ENCODE measurements around the gene CAMTA1. TPM values are rescaled to one million over a fixed set of nuclear protein-coding genes. Genes with fewer than 3 reads are reported as not detected.
A peak's percentile ranks its signal among the peaks of the same experiment; 100 is the strongest.

The CAMTA1 gene
- polyA plus RNA-seq, 3 donors from 2014 or later: 52.7 to 89.0 (median 71.0) TPM

DNA sequence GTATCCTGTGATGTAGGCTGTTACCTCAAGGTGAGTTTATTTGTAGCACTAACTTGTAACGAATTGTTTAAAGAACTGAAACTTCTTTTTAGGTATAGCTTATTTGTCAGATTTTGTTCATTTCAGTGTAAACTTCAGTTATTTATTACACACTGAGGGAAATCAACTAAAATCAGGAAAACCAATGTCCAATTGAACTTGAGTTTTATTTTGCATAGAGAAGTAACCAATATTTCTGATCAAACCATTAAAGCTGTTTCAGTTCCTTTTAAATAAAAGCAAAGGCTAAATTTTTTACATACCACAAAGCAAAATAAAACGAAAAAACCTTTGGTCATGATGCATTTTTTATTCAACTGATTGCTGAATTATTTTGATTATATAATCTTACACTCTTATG is 103.6 kb downstream of the CAMTA1 start:
- H3K36me3 Mint-ChIP-seq: peaks cover 0 to 3% (median 0%) of the 10 kb centered on the region in 3 donors
- H3K9me3 Mint-ChIP-seq: no peaks in the 10 kb centered on the region
- H3K4me1 Mint-ChIP-seq: peaks cover 0 to 3% of the 10 kb centered on the region in 2 donors
- H3K4me3 Mint-ChIP-seq: no peak overlapping the region
- no peak overlapping the region for H3K27ac Mint-ChIP-seq
- peaks cover 0 to 1% (median 0%) of the 10 kb centered on the region in 3 donors for H3K27me3 Mint-ChIP-seq (ENCODE audit: low read depth in 3 of 3)
- DNase-seq: no peak

DNA sequence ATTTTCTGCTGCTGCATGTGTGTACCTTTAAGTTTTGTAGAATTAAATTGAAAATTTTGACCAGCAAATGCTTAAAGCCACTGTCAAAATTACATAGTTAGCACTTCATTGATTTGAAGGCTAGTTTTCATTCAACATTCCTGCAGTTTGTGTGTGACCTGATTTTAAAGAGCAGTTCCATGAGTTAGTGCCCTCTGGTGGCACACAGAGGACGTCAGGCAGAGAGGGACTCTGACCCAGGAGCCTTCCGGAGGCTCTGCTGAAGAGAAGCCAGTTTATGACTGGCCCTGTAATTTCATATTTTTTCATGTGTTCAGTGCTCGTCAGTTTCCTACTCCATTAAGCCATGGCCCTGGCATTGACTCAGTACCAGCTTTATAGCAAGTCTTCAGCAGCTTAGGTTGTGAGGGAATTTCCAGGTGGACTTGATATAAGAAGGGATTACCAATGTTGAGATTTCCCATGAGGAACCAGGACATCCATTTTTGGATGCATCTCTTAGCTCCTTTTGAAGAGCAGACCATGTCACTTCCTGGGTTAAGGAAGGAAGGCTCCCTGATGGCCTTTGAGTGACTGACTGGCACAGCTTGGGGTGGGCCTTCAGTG is 104.7 kb downstream of the CAMTA1 start:
- H3K9me3 Mint-ChIP-seq: no peaks in the 10 kb centered on the region
- H3K4me1 Mint-ChIP-seq: peaks cover 0 to 3% of the 10 kb centered on the region in 2 donors
- H3K4me3 Mint-ChIP-seq: no peak overlapping the region
- H3K27me3 Mint-ChIP-seq (ENCODE audit: low read depth in 3 of 3): peaks cover 0 to 1% (median 0%) of the 10 kb centered on the region in 3 donors
- DNase-seq: peak; percentile 17 to 22 (median 21)
- no peak overlapping the region for H3K27ac Mint-ChIP-seq
- H3K36me3 Mint-ChIP-seq: peaks cover 0 to 3% (median 0%) of the 10 kb centered on the region in 3 donors

DNA sequence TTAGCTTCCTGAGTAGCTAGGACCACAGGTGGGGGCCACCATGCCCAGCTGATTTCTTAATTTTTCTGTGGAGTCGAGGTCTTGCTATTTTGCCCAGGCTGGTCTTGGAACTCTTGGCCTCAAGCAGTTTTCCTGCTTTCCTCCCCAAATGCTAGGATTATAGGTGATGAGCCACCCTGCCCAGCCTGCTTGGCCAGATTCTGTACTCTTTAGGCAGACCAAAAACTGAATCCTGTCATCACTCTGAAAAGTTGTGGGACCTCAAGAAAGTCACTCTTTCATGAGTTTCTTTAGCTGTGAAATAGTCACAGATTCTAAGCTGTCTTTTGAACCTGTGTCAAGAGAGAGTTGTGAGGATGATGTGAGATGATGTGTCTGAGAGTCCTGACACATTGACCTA is 105.4 kb downstream of the CAMTA1 start:
- no peak overlapping the region for H3K27ac Mint-ChIP-seq
- H3K4me1 Mint-ChIP-seq: peaks cover 0 to 3% of the 10 kb centered on the region in 2 donors
- H3K36me3 Mint-ChIP-seq: peaks cover 0 to 3% (median 0%) of the 10 kb centered on the region in 3 donors
- DNase-seq: no peak
- peaks cover 0 to 1% (median 0%) of the 10 kb centered on the region in 3 donors for H3K27me3 Mint-ChIP-seq (ENCODE audit: low read depth in 3 of 3)
- no peak overlapping the region for H3K4me3 Mint-ChIP-seq
- H3K9me3 Mint-ChIP-seq: no peaks in the 10 kb centered on the region

DNA sequence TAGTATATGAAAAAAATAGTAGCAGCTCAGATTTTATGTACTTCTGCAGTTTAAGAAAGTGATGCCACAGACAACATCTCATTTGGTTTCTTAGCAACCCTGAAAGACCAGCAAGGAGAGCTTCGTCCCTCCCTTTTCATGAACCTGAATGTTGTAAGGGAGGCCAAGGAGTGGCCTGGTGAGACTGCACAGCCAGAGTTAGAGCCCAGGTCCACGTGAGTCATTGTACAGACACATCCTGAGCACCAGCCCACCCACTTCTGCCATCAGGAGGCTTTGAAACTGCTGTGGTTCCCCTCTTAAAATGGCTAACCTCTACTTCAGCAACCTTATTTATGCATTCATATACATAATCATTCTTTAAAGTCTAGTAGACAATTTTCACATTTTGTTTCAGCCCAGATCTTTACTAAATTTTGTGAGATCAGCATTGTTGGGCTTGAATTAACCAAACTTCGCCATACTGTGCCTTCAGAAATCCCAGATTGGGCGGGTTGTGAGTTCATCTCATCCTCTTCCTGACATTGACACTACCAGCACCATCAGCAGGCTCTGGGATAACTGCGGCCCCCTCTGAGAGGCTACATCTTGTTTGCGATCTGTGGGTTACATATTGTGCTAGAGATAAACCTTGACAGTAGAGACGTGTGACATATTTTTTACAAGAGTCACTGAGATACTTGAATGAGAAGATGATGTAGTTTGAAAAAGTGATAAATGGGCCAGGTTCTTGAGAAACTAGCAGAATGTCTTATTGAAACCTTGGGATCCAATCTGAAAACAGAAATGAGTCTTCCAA is 106.7 kb downstream of the CAMTA1 start:
- Mint-ChIP-seq H3K9me3 (no peaks in the 10 kb centered on the region), H3K27me3 (ENCODE audit: low read depth in 3 of 3) (no peaks in the 10 kb centered on the region)

DNA sequence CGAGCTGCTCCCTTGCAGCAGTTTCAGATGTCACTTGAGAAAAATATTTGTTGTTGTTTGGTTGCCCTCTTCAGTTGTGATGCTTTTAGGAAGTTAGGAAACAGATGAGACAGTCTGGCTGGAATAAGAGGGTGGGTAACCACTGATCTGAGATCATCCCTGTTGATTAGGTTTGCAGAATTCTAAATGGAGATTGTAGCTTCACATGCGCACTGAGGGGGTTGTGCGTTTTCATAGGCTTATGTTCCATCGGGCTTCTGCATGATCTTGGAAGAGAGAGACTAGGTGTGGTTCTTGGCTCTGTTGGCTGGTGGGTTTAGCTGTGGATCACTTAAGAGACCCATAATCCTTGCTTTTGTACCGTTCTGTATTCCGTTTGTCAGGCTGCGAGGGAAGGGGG is 108.1 kb downstream of the CAMTA1 start:
- no peak overlapping the region for H3K27ac Mint-ChIP-seq
- no peaks in the 10 kb centered on the region for H3K4me1 Mint-ChIP-seq

More for the DNA sequence above, 106.7 kb downstream of the CAMTA1 start:
- no peak overlapping the region for H3K27ac Mint-ChIP-seq
- H3K4me3 Mint-ChIP-seq: no peak overlapping the region
- no peak for DNase-seq
- H3K4me1 Mint-ChIP-seq: no peaks in the 10 kb centered on the region
- peaks cover 0 to 3% (median 0%) of the 10 kb centered on the region in 3 donors for H3K36me3 Mint-ChIP-seq

DNA sequence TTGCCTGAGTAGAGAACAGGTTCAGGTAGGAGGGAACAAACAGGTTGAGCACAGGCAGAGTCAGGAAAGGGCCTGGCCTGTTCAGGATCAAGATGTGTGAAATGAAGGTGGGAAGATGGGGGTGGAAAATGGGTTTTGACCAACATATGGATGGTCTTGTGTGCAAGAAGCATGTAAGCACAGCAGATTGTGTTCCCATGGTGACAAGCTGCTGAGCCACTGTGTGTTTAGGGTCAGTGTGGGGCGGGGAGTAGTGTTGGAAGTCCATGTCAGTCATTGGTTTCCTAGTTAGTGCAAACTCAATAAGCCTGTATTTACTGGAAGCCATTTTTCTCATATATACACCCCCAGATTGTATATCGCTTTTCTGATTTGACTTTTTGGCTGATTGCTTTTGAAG is 111.9 kb downstream of the CAMTA1 start:
- H3K36me3 Mint-ChIP-seq: no peaks in the 10 kb centered on the region
- no peaks in the 10 kb centered on the region for H3K9me3 Mint-ChIP-seq
- H3K4me3 Mint-ChIP-seq: no peak overlapping the region
- H3K27me3 Mint-ChIP-seq (ENCODE audit: low read depth in 3 of 3): peaks cover 0 to 4% (median 3%) of the 10 kb centered on the region in 3 donors
- no peaks in the 10 kb centered on the region for H3K4me1 Mint-ChIP-seq
- H3K27ac Mint-ChIP-seq: no peak overlapping the region
- no peak for DNase-seq

More for the DNA sequence above, 108.1 kb downstream of the CAMTA1 start:
- Mint-ChIP-seq H3K36me3 (peaks cover 0 to 3% (median 0%) of the 10 kb centered on the region in 3 donors), H3K4me3 (no peak overlapping the region), H3K27me3 (ENCODE audit: low read depth in 3 of 3) (peaks cover 0 to 2% (median 0%) of the 10 kb centered on the region in 3 donors), H3K9me3 (no peaks in the 10 kb centered on the region)
- DNase-seq: no peak

DNA sequence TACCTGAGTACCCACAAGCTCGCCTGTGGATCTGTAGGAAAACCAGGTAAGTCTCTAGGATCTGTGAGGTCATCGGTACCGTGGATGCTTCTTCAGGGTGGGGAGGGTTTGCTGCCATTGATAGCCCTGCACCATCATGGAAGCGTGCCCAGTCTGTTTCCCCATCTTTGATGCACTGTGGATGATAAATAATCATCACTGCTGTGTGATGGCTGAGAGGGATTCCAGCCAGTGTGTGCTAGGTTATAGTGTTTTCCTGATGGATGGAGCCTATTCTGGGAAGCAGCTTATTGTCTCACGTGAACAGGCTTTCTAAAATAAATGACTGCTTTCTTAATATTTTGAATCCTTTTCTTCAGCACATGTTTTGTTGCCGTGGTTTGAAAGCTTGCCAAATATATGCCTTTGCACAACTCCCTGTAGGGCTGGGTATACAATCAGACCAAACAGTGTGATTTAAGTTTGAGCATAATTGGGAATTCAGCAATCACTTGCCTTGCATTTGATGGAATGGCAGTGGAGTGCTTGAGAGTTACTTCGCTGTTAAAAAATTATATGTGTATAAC is 113.8 kb downstream of the CAMTA1 start:
- H3K4me1 Mint-ChIP-seq: no peaks in the 10 kb centered on the region
- no peak for DNase-seq
- H3K4me3 Mint-ChIP-seq: no peak overlapping the region
- no peaks in the 10 kb centered on the region for H3K36me3 Mint-ChIP-seq
- peaks cover 0 to 6% (median 5%) of the 10 kb centered on the region in 3 donors for H3K27me3 Mint-ChIP-seq (ENCODE audit: low read depth in 3 of 3)
- no peaks in the 10 kb centered on the region for H3K9me3 Mint-ChIP-seq
- no peak overlapping the region for H3K27ac Mint-ChIP-seq

DNA sequence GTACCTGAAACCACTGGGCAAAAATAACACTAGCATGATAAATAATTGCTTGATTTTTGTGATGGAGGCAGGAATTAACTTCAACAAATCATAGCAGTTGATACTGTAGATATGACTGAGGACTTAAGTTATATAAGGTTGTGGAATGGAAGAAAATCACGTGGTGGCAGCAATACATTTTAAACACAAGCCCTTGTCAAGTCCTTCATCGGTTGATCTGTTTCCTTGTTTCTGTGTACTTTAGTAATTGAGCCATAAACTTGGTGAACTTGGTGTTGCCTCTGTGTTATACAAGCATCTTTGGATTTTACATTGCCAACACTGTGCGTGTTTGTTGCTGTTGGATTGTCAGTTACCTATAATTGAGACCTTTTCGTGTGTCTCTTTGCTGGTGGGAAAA is 114.4 kb downstream of the CAMTA1 start:
- Mint-ChIP-seq H3K36me3 (no peaks in the 10 kb centered on the region), H3K27me3 (ENCODE audit: low read depth in 3 of 3) (peaks cover 1 to 6% (median 5%) of the 10 kb centered on the region in 3 donors), H3K27ac (no peak overlapping the region), H3K4me3 (no peak overlapping the region), H3K9me3 (no peaks in the 10 kb centered on the region), H3K4me1 (no peaks in the 10 kb centered on the region)
- no peak for DNase-seq

DNA sequence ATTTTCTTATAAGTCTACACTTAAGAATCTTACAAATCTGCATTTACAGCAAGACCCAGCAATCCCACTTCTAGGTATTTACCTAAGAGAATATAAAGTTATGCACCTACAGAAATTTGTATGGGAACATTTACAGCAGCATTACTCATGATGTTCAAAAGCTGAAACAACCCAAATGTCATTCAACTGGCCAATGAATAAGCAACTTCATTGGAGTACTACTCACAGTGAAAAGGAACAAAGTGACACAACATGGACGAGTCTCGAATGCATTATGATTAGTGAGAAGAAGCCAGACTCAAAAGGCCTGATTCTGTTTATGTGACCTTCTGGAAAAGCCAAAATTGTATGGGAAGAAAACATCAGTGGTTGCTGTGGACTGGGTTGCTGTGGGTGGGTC is 116.9 kb downstream of the CAMTA1 start:
- Mint-ChIP-seq H3K27ac (no peak overlapping the region), H3K4me3 (no peak overlapping the region), H3K36me3 (no peaks in the 10 kb centered on the region), H3K27me3 (ENCODE audit: low read depth in 3 of 3) (peaks cover 1 to 6% (median 5%) of the 10 kb centered on the region in 3 donors), H3K9me3 (no peaks in the 10 kb centered on the region), H3K4me1 (no peaks in the 10 kb centered on the region)
- DNase-seq: no peak

DNA sequence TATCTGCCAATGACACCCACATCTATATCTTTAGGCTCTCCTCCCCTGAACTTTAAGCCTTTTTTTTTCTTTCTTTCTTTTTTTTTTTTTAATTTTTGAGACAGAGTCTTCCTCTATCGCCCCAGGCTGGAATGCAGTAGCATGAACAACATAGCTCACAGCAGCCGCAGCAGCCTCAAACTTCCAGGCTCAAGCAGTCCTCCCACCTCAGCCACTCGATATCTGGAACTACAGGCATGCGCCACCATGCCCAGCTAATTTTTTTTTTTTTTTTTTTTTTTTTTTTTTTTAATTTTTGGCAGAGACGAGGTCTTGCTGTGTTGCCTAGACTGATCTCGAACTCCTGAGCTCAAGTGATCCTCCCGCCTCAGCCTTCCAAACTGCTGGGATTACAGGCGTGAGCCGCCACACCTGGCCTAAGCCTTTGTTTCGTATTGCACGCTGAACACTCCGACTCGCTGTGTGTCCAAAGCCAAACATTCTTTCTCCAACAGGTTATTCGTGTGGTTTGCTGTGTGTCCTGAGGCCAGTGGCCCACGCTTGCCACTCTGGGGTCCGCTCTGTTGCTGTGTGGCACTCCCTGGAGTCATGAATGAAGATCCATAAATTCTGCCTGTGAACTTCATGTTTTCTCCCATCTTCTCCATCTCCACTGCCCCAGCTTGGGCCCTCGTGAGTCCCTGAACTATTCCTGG is 119.4 kb downstream of the CAMTA1 start:
- H3K9me3 Mint-ChIP-seq: no peaks in the 10 kb centered on the region
- H3K36me3 Mint-ChIP-seq: no peaks in the 10 kb centered on the region
- H3K27ac Mint-ChIP-seq: no peak overlapping the region
- DNase-seq: no peak
- no peaks in the 10 kb centered on the region for H3K4me1 Mint-ChIP-seq
- H3K4me3 Mint-ChIP-seq: no peak overlapping the region
- H3K27me3 Mint-ChIP-seq (ENCODE audit: low read depth in 3 of 3): peaks cover 3 to 5% (median 4%) of the 10 kb centered on the region in 3 donors

DNA sequence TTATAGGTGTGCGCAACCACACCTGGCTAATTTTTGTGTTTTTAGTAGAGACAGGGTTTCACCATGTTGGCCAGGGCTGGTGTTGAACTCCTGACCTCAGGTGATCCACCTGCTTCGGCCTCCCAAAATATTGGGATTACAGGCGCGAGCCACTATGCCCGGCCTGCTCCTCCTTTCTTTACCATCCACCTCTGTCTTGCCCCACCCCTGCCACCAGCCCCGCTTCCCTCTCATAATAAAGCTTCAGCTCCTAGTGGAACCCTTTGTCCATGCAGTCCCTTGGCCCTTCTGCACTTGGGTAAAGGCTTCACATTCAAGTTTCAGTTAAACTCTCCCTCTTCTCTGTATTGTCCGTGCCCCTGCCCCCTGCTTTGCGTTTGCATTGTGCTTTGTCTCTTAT is 120.1 kb downstream of the CAMTA1 start:
- Mint-ChIP-seq H3K4me1 (no peaks in the 10 kb centered on the region), H3K36me3 (no peaks in the 10 kb centered on the region), H3K4me3 (no peak overlapping the region), H3K9me3 (no peaks in the 10 kb centered on the region), H3K27me3 (ENCODE audit: low read depth in 3 of 3) (peaks cover 3 to 6% (median 4%) of the 10 kb centered on the region in 3 donors), H3K27ac (no peak overlapping the region)
- no peak for DNase-seq

DNA sequence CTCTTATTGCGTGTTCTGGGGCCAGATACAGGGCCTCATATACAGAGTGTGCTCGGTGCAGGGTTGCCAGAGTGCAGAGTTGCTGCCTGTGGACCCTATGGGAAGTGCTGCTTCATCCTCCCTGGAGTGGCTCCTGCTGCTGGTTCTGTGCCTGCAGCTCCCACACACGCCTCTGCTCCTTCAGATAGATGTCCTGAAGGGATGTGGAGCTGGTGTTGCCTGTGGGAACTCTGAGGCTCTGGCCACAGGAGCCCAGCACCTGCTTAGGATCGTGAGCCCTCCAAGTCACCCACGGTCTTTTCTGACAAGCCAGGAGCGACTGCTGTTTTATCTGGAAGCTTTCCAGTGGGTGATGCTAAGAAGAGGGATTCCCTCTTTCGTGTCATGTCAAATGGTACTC is 120.5 kb downstream of the CAMTA1 start:
- no peak for DNase-seq
- H3K4me3 Mint-ChIP-seq: no peak overlapping the region
- H3K27me3 Mint-ChIP-seq (ENCODE audit: low read depth in 3 of 3): peaks cover 3 to 6% (median 4%) of the 10 kb centered on the region in 3 donors
- H3K9me3 Mint-ChIP-seq: no peaks in the 10 kb centered on the region
- no peaks in the 10 kb centered on the region for H3K4me1 Mint-ChIP-seq
- no peaks in the 10 kb centered on the region for H3K36me3 Mint-ChIP-seq
- no peak overlapping the region for H3K27ac Mint-ChIP-seq

DNA sequence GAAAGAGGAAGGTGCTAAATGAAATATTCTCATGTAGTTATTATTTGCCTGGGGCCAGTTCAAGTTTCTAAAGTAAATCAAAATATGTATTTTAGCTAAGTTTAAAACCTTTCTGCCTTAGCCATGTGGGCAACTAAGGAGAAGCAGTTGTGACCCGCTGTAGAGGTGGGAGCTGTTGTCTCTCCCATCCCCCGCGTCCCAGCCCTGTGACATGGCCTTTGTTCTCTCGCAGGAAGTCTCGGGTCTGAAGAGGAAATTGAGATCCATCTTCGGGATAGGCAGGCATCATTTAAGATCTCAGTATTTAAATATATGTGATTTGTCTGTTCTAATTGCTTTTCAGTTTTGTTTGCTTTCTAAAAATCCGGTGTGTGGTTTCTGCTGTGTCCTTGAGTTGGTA is 121.5 kb downstream of the CAMTA1 start:
- H3K36me3 Mint-ChIP-seq: no peaks in the 10 kb centered on the region
- H3K4me3 Mint-ChIP-seq: no peak overlapping the region
- DNase-seq: no peak
- H3K4me1 Mint-ChIP-seq: no peaks in the 10 kb centered on the region
- peaks cover 2 to 9% (median 3%) of the 10 kb centered on the region in 3 donors for H3K27me3 Mint-ChIP-seq (ENCODE audit: low read depth in 3 of 3)
- no peaks in the 10 kb centered on the region for H3K9me3 Mint-ChIP-seq
- no peak overlapping the region for H3K27ac Mint-ChIP-seq

DNA sequence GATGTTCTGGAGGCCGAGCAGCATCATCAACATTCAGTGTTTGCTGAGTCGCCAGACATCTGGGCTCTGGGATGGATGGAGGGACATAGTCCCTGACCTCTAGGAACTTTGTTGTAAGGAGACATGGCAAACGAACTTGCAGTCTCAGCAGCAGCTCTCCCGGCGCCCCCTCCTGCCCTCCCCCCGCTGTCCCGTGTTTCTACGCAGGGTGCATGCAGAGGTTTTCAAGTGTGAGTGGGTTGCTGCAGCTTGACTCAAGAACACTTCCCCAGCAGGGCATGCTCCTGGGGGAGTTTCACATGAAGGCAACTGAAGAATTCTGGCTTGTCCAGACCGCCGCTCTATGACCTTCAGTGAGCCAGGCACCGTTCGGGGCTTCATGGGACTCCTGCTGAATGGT is 121.9 kb downstream of the CAMTA1 start:
- Mint-ChIP-seq H3K27ac (no peak overlapping the region), H3K27me3 (ENCODE audit: low read depth in 3 of 3) (peaks cover 2 to 12% (median 3%) of the 10 kb centered on the region in 3 donors), H3K36me3 (no peaks in the 10 kb centered on the region), H3K4me3 (no peak overlapping the region), H3K4me1 (no peaks in the 10 kb centered on the region), H3K9me3 (no peaks in the 10 kb centered on the region)
- DNase-seq: no peak

All from immature natural killer cell (primary cell).